Transverse colon (tissue), 4 donors: ENCODE measurements around the gene TNRC18. TPM values are rescaled to one million over a fixed set of nuclear protein-coding genes. Genes with fewer than 3 reads are reported as not detected.

Experiments
- DNase-seq: peaks from one replicate; pipeline ENCODE4 v3.0.0-alpha.2; 2019
- H3K27ac ChIP-seq, 4 donors: fragments of 200-600 bp; sonication (generic); 2 replicates each; pipeline ENCODE4 v1.5.1; 2016 to 2018; ENCODE audit warnings: inconsistent platforms in 4 of 4
- H3K27me3 ChIP-seq: fragments of 200-600 bp; sonication (generic); 2 replicates; pipeline ENCODE4 v1.5.1; 2017; ENCODE audit warnings: inconsistent platforms
- H3K36me3 ChIP-seq, 4 donors: fragments of 200-600 bp; sonication (generic); 2 replicates each; pipeline ENCODE4 v1.5.1; 2017 to 2019; ENCODE audit warnings: inconsistent platforms in 4 of 4
- H3K4me1 ChIP-seq, 4 donors: fragments of 200-600 bp; sonication (generic); 2 replicates each; pipeline ENCODE4 v1.5.1; 2017 to 2020; ENCODE audit warnings: inconsistent platforms in 4 of 4
- H3K4me3 ChIP-seq, 4 donors: fragments of 200-600 bp; sonication (generic); 1 replicate in 1 of 4; 2 replicates in 3 of 4; pipeline versions ENCODE4 v1.5.1 to v1.6.1; 2017 to 2019; ENCODE audit warnings: inconsistent platforms in 4 of 4
- H3K9me3 ChIP-seq, 2 donors: fragments of 200-600 bp; sonication (generic); 2 replicates each; pipeline ENCODE4 v1.5.1; 2017 to 2019; ENCODE audit warnings: inconsistent platforms in 2 of 2
- CTCF ChIP-seq, 5 experiments: fragments of 200-600 bp in 3 of 5; fragments of 450-650 bp in 2 of 5; sonication (generic) in 3 of 5; IDR thresholded peaks; 1 replicate in 2 of 5; 2 replicates in 3 of 5; pipeline ENCODE4 v1.5.1; 2016 to 2017; ENCODE audit warnings: antibody characterized with exemption in 5 of 5, inconsistent platforms in 3 of 5, mild to moderate bottlenecking in 2 of 5, moderate library complexity in 1 of 5
- EP300 ChIP-seq: sonication (generic); formaldehyde crosslinking; IDR thresholded peaks from one replicate; pipeline ENCODE4 v1.6.1; 2017; ENCODE audit warnings: antibody characterized with exemption, low read depth
- POLR2A ChIP-seq: fragments of 450-650 bp; IDR thresholded peaks from one replicate; pipeline ENCODE4 v1.6.1; 2016; ENCODE audit warnings: antibody characterized with exemption, mild to moderate bottlenecking, moderate library complexity
- POLR2AphosphoS5 ChIP-seq, 3 donors: sonication (generic); formaldehyde crosslinking; IDR thresholded peaks; one replicate each; pipeline ENCODE4 v1.6.1; 2016; ENCODE audit warnings: antibody characterized with exemption in 3 of 3
- WGBS, 2 donors: methylation state at CpG; one replicate each; pipeline ENCODE4 v1.1.5; 2018; ENCODE audit warnings: low coverage in 1 of 2; 5-methylcytosine and 5-hydroxymethylcytosine counted together
- in situ Hi-C, 4 donors: fragments of 200-750 bp; cut with MboI; loops; one replicate each; pipeline versions ENCODE4 v1.15.0 to v1.15.1; 2017; ENCODE audit warnings: low sequenced_read_pairs in 3 of 4, low pct_ligation_motif_present in 1 of 4, low pct_unique_long_range_greater_than_20kb in 1 of 4
- intact Hi-C: fragments of 100-400 bp; cut with DNase I; formaldehyde crosslinking; loops from one replicate; pipeline ENCODE4 v1.15.1; 2023; ENCODE audit warnings: low total_unique reads
- total RNA-seq, 4 donors: library from RNA; depleted of rRNA; stranded (reverse); fragments of >200 nt; gene quantifications; one replicate each; pipeline ENCODE4 v1.1.0, GENCODE V29; 2016

Gene TNRC18
- total RNA-seq, 4 donors from 2014 or later = 91.2 to 430 (median 175) TPM

- H3K27ac ChIP-seq = peak overlapping the region in 2 of 4 donors; percentile 18 to 34
- no peak for DNase-seq
- no peak overlapping the region for H3K4me3 ChIP-seq
- in situ Hi-C loops (no loop called here), intact Hi-C loops (no loop called here)
- no peaks in the 10 kb centered on the region for H3K27me3 ChIP-seq
- WGBS, 2 donors = 50 to 73% methylated on average over 1 to 11 of the region's 11 CpGs
- peaks cover 29 to 49% (median 33%) of the 10 kb centered on the region in 4 donors for H3K4me1 ChIP-seq
- H3K9me3 ChIP-seq = no peaks in the 10 kb centered on the region
- TF ChIP-seq CTCF (IDR thresholded peaks at IDR 0.05) (no peak), EP300 (no peak), POLR2AphosphoS5 (IDR thresholded peaks at IDR 0.05) (no peak), POLR2A (no peak)
- peaks cover 0 to 15% (median 5%) of the 10 kb centered on the region in 4 donors for H3K36me3 ChIP-seq
Measured at GRCh38 chr7:5381071-5381772, 42.4 kb downstream of the TNRC18 start.

- H3K36me3 ChIP-seq = peaks cover 0 to 17% (median 8%) of the 10 kb centered on the region in 4 donors
- no peak for DNase-seq
- no peaks in the 10 kb centered on the region for H3K27me3 ChIP-seq
- 79% methylated on average over 9 of the region's 20 CpGs; no CpG with 5 or more reads in 1 of the 2 donors for WGBS, 2 donors
- TF ChIP-seq EP300 = no peak
- peak overlapping the region in 2 of 4 donors; percentile 18 to 34 for H3K27ac ChIP-seq
- peaks cover 29 to 49% (median 33%) of the 10 kb centered on the region in 4 donors for H3K4me1 ChIP-seq
- intact Hi-C loops (no loop called here), in situ Hi-C loops (no loop called here)
- H3K9me3 ChIP-seq = no peaks in the 10 kb centered on the region
- H3K4me3 ChIP-seq = no peak overlapping the region
Measured at GRCh38 chr7:5380350-5381070, 43.1 kb downstream of the TNRC18 start.

DNA sequence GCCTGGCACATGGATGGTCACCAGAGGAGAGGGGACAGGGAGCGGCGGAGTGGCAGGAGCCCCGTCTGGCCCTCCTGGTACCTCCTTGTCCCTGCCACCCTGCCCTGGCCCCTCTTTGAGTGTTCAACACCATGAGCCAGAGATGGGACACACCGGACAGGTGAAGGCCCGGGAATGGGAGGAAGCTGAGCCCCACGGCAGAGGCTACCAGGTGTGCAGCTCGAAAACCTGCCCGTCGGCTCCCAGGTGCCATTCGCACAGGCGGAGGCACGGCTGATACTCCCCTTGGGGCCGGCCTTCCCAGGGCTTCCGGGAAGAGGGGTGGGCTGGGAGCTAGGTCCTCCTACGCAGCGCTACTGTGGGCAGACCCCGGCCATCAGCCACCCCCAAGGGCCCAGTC lies 44.1 kb downstream of the TNRC18 start:
- intact Hi-C loops = no loop called here

DNA sequence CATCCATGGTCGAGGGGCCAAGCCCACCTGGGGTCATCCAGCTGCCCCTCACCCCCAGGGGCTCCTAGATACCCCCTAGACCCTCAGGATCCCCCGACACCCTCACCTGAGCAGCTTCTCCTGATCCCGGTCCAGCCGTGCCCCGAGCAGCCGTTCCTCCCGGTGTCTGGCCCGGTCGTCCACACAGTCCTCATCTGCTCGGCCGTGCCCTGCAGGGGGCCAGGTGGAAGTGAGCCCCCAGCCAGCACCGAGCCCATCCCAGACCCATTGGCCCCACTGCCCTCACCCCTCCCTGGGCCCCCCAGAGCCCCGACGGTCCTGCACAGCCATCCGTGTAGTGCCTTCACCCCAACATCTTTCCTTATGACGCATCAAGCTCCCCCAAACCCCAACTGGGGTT lies 45.8 kb downstream of the TNRC18 start:
- in situ Hi-C loops = no loop called here
- no peak for DNase-seq

More for the DNA sequence above, 44.1 kb downstream of the TNRC18 start:
- H3K27me3 ChIP-seq = no peaks in the 10 kb centered on the region
- H3K4me1 ChIP-seq = peaks cover 24 to 44% (median 32%) of the 10 kb centered on the region in 4 donors
- H3K27ac ChIP-seq = no peak overlapping the region
- no peak overlapping the region for H3K4me3 ChIP-seq
- H3K9me3 ChIP-seq = no peaks in the 10 kb centered on the region
- H3K36me3 ChIP-seq = peaks cover 0 to 23% (median 9%) of the 10 kb centered on the region in 4 donors
- WGBS, 2 donors = 79% methylated on average over 17 of the region's 17 CpGs; no CpG with 5 or more reads in 1 of the 2 donors
- DNase-seq = no peak
- in situ Hi-C loops = no loop called here
- TF ChIP-seq POLR2A = no peak
- no peak for TF ChIP-seq CTCF (IDR thresholded peaks at IDR 0.05)
- no peak for TF ChIP-seq EP300

More for the DNA sequence above, 45.8 kb downstream of the TNRC18 start:
- peaks cover 9 to 28% (median 16%) of the 10 kb centered on the region in 4 donors for H3K4me1 ChIP-seq
- WGBS, 2 donors = 90% methylated on average over 16 of the region's 16 CpGs; no CpG with 5 or more reads in 1 of the 2 donors
- no peaks in the 10 kb centered on the region for H3K27me3 ChIP-seq
- peak overlapping the region in 1 of 4 donors; percentile 25 for H3K27ac ChIP-seq
- intact Hi-C loops = no loop called here
- TF ChIP-seq POLR2A = no peak
- no peak for TF ChIP-seq CTCF (IDR thresholded peaks at IDR 0.05)
- no peak for TF ChIP-seq EP300
- TF ChIP-seq POLR2AphosphoS5 (IDR thresholded peaks at IDR 0.05) = no peak
- H3K36me3 ChIP-seq = peaks cover 0 to 28% (median 16%) of the 10 kb centered on the region in 4 donors
- no peaks in the 10 kb centered on the region for H3K9me3 ChIP-seq
- H3K4me3 ChIP-seq = no peak overlapping the region
